IPS DF 4.7 (cell line): ENCODE measurements around the gene MED25.

ENCODE experiments used
- DNase-seq: peaks from one replicate; pipeline ENCODE4 v3.0.0-alpha.2; 2013; ENCODE audit warnings: low spot score; ENCODE audit errors: extremely low read depth

The MED25 gene

DNA sequence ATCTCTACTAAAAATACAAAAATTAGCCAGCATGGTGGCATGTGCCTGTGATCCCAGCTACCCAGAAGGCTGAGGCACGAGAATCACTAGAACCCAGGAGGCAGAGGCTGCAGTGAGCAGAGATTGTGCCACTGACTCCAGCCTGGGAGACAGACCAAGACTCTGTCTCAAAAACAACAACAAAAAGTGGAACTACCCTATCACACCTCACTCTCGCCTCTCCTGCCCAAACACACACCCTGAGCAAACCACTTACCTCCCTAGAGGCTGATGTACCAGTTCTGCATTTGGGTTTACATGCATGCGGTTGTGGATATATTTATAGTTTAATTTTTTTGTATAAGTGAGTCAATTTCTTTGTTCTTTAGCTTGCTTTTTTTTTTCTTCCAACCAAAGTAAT, 25.2 kb downstream of the MED25 start:
- no peak for DNase-seq

- no peak for DNase-seq
Measured at GRCh38 chr19:49844138-49845095, 26.3 kb downstream of the MED25 start.

DNA sequence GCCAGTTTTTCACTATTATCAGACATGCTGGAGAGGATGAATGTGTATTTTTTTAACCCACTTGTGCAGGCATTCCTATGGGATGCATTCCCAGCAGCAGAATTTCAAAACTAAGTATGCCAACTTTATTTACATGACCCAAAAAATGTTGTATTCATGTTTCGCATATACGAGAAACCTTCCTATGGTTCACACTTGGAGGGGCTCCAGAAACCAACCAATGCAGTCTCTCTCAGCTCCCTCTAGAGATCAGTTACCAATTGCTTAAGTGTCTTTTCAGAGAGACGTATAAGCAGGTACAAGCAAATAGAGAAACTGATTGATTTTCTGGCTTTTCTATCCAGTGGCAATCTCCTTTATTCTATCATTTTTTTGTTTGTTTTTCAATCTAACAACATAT, 27.3 kb downstream of the MED25 start:
- DNase-seq = no peak

DNA sequence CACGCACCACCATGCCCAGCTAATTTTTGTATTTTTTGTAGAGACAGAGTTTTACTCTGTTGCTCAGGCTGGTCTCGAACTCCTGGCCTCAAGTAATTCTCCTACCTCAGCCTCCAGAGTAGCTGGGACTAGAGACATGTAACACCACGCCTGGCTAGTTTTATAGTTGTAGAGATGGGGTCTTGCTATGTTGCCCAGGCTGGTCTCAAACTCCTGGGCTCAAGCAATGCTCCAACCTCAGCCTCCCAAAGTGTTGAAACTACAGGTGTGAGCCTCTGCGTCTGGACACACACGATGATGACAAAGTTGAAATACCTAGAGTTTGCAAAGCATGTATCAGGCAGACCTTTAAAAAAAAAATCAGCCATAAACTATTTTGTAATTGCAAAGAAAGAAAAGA, 28.3 kb downstream of the MED25 start:
- no peak for DNase-seq

DNA sequence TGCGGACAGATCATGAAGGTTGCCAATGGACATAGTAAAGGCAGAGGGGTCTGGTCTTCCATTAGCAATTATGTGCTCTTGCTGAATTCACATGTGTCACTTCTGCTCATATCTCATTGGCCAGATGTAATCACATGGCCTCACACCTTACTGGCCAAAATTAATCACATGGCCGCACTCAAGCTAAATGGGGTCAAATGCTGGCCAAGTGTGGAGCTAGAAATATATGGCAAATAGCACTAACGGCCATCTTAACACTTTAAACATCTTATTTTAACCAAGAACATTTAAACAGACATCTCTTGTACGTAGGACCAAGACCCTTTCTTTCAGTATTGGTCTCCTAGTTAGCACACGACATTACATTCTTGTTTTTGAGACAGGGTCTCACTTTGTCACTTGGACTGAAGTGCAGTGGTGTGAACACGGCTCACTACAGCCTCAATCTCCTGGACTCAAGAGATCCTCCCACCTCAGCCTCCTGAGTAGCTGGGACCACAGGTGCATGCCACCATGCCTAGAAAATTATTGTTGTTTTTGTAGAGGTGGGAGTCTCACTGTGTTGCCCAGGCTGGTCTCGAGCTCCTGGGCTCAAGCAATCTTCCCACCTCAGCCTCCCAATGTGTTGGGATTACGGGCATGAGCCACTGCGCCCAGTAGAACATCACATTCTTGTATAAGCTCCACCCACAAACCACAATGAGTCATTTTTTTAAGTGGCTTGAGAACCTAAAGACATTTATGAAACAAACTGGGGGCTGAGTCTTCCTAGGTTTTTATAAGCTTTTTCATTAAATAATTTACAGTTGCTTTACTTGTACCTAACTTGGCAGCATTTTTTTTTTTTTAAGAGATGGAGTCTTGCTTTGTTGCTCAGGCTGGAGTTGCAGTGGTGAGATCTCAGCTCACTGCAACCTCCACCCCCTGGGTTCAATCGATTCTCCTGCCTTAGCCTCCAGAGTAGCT, 29.9 kb downstream of the MED25 start:
- DNase-seq = no peak

GRCh38 chr19:49848938-49849337, 30.8 kb downstream of the MED25 start:
- DNase-seq = no peak

- no peak for DNase-seq
Measured at GRCh38 chr19:49849433-49850220, 31.5 kb downstream of the MED25 start.

DNA sequence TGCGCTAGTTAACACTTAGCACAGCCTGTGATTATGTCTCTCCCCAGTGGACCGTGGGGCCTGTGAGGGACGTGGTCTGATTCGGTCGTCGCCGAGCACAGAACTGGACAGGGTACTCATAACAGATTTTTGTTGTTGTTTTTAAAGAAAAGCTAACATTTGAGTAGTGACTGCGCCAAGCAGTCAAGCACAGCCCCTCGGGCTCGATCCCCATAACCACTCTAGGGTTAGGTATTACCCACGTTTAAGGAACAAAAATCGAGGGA, 32.1 kb downstream of the MED25 start:
- DNase-seq = no peak

DNA sequence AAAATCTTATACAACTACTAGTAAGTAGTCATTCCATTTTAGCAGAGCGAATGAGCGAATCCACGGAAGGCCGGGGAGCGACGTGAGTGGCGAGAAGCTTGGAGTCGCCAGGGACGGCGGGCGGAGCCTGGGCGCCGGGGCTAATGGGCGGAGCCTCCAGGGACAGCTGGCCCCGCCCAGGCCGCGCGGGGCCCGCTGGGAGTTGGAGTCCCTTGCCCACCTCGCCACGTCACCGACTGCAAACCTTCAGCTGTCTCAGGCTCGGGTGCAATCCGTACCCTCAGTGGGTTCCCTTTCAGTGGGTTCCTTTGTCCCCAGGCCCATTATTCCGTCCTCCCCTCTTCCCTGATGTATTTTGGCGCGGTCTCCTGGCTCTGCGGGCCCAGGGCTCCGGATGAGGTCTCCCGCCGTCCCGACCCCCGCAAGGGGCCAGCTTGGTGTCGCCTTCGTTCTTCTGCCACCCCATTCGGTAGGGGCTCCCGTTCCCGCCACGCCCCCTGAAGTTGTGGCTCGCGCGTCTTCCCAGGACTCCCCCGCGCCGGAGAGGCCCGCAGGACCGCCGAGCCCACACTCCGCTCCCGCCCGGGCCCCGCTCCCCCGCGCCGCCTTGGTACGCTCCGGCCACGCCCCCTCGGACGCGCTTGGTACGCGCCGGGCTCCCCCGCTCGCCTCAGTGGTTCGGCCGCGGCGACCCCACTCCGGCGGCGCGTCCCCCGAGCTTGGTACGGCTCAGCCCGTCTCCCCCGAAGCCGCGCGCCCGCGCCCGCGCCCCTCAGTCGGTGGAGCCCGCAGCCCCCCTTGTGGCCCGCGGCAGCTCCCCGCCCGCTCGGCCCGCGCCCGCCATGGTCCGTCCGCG, 32.6 kb downstream of the MED25 start, which contains the start of gene PTOV1:
PTOV1 (plus strand) TSS at position 673 of the 856 bp plus-strand sequence.
- peak; percentile 49 for DNase-seq

DNA sequence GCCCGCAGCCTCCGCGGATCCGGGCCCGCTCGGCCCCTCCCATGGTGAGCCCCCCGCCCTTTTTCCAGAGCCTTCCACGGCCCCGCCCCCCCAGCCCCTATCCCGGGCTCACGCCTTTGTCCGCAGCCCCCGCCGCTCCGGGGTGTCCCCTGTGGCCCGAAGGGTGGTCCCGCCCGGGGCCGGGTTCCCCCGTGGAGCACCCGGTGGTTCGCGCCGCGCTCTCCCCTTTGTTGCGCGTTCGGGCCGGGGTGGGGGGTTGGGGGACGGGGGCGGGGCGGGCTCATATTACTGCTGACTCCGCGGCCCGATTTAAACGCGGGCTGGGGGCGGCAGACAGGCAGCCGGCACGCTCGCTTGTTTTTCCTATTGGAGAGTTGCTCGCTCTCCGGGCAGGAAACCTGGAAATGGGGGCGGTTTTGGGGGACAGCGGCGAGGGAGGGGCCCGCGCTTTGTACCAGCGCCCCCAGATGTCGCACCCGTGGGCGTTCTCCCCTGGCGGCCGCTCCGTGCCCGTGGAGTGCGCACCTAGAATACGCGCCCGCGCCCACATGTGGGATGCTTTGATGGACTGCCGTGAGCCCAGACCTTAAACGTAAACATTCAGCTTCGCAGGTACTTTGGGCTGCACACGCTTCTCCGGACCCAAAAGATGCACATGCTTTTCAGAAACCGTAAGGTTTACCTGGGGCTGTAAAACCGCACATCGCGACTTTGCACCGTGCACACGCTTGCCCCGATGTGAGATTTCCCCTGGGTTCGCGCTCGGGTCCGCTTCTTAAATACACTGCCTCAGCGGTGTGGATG, 33.6 kb downstream of the MED25 start:
- DNase-seq = no peak

- no peak for DNase-seq
Measured at GRCh38 chr19:49852631-49853126, 34.6 kb downstream of the MED25 start.

GRCh38 chr19:49853852-49854377, 35.8 kb downstream of the MED25 start:
- DNase-seq = no peak

- DNase-seq = no peak
Measured at GRCh38 chr19:49854378-49855263, 36.5 kb downstream of the MED25 start.

DNA sequence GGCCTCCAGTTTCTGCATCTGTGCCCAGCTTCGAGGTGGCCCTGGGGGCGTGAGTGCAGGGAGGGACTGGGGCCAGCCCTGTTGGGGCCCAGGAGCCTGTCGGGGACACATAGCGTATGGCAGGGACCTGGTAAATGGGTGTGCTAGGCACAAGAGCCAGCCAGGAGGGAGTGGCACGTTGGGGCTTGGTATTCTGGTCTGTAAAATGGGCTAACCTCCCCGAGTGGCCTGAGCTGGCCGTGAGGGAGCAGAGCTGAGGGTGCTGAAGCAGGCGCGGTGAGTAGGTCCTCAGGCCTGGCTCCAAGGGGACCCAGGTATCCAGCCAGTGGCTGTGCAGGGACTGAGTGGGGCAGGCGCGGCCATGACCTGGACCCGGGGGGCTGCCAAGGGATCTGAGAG, 37.2 kb downstream of the MED25 start:
- DNase-seq = no peak

GRCh38 chr19:49855676-49856573, 37.8 kb downstream of the MED25 start:
- DNase-seq = no peak

DNA sequence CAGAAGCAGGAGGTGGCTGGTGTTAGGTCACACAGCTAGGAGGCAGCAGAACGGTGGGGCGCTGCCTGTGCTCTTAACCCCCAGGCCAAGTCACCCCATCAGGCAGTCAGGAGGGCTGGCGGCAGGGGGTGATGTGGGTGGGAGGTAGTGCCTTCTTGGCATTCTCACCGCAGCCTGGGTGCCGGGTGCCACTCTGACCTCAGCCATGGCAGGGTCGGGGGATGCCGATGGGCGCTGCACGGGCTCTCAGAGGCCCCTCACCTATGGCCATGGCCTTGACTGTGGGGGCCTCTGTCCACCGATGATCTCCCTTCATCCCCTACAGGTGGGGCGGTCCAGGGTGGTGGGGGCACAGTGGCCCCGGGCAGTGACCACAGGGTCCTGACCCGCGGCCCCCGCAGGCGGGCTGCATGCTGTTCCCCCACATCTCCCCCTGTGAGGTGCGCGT, 38.5 kb downstream of the MED25 start:
- DNase-seq = no peak
